ENCODE results near the gene TMEM63A. TPM values are rescaled to one million over a fixed set of nuclear protein-coding genes. Genes with fewer than 3 reads are reported as not detected.
"Not testable (repeated sequence)": the region's sequence is repeated elsewhere in the genome, so short reads cannot be mapped to it uniquely, and the experiment has no call there.

Gene TMEM63A
- polyA plus RNA-seq, 2 of the 4 experiments (the other 2 are of a cell fraction) = 7.5 to 9.5 TPM

- CTCF ChIA-PET = interaction anchor here (0.6 to 1.6 kb wide), 2 partner anchors 64 to 455 kb away, joined by 3 to 5 read pairs; no protein-coding TSS in a partner anchor
- H3K4me3 ChIP-seq; H3K9me3 ChIP-seq; H3K4me1 ChIP-seq; FAIRE-seq; POLR2A ChIA-PET; H3K4me2 ChIP-seq; ATAC-seq; H3K27ac ChIP-seq; DNase-seq (ENCODE audit: low read depth in 1 of 2, low spot score in 1 of 2): not testable (repeated sequence)
- WGBS (ENCODE audit: missing lambda C conversion rate) = 89% methylated on average over 3 of the region's 3 CpGs
These were observed 47.3 kb upstream of the TMEM63A start for GRCh38 chr1:225929462-225929861.

GRCh38 chr1:225928186-225929175, 46.3 kb upstream of the TMEM63A start:
- Histone ChIP-seq H3K4me2 (no peak overlapping the region), H3K4me3 (no peak overlapping the region), H3K4me1 (peaks cover 6% of the 10 kb centered on the region; the same call in 1 of the 3 replicates), H3K27ac (no peak overlapping the region), H3K9me3 (no peaks in the 10 kb centered on the region)
- DNase-seq (ENCODE audit: low read depth in 1 of 2, low spot score in 1 of 2) = no peak
- TF ChIP-seq PHF8 (IDR thresholded peaks at IDR 0.05; ENCODE audit: borderline replicate concordance, low read depth) = no peak
- TF ChIP-seq HOXB5 (CRISPR knock-in tag; IDR thresholded peaks at IDR 0.05) = no peak
- no peak for TF ChIP-seq TFCP2L1 (CRISPR knock-in tag; IDR thresholded peaks at IDR 0.05)
- no peak for TF ChIP-seq BHLHE40 (IDR thresholded peaks at IDR 0.05; ENCODE audit: low read depth, low read length)
- no peak for TF ChIP-seq POLR2A (IDR thresholded peaks at IDR 0.05; ENCODE audit: low read length)
- no peak for TF ChIP-seq NFE2L2 (conservative IDR thresholded peaks at IDR 0.05; ENCODE audit: low read length)
- TF ChIP-seq MAX (IDR thresholded peaks at IDR 0.05) = no peak
- no peak for TF ChIP-seq CHD4 (IDR thresholded peaks at IDR 0.05; ENCODE audit: borderline replicate concordance)
- no peak for TF ChIP-seq POLR2AphosphoS2 (conservative IDR thresholded peaks at IDR 0.05; ENCODE audit: low read length)
- TF ChIP-seq MAFK (IDR thresholded peaks at IDR 0.05; ENCODE audit: partially characterized antibody) = no peak
- no peak for TF ChIP-seq FOXS1 (CRISPR knock-in tag; IDR thresholded peaks at IDR 0.05)
- TF ChIP-seq GATA3 (IDR thresholded peaks at IDR 0.05; ENCODE audit: borderline replicate concordance) = no peak
- TF ChIP-seq RARB (CRISPR knock-in tag; IDR thresholded peaks at IDR 0.05) = no peak
- TF ChIP-seq KDM5A (IDR thresholded peaks at IDR 0.05) = no peak
- TF ChIP-seq CBX8 (IDR thresholded peaks at IDR 0.05) = no peak
- no peak for TF ChIP-seq JUNB (IDR thresholded peaks at IDR 0.05)
- no peak for TF ChIP-seq RFX5 (IDR thresholded peaks at IDR 0.05)
- no peak for TF ChIP-seq ZFP36 (IDR thresholded peaks at IDR 0.05; ENCODE audit: borderline replicate concordance, partially characterized antibody)
- TF ChIP-seq KDM1A (IDR thresholded peaks at IDR 0.05; ENCODE audit: low read depth) = no peak
- POLR2A ChIA-PET = no interaction called here
- ATAC-seq = no peak
- 79% methylated on average over 14 of the region's 14 CpGs for WGBS (ENCODE audit: missing lambda C conversion rate)
- CTCF ChIA-PET = interaction anchor here (1.1 to 1.9 kb wide), 3 partner anchors 17 to 454 kb away, joined by 3 to 5 read pairs (median 5); no protein-coding TSS in a partner anchor
- no peak for FAIRE-seq

GRCh38 chr1:225926551-225927113, 44.5 kb upstream of the TMEM63A start:
- ATAC-seq = no peak
- FAIRE-seq = no peak
- ChIA-PET CTCF (interaction anchor here (0.5 to 1.9 kb wide), 5 partner anchors 15 to 446 kb away, joined by 3 to 5 read pairs (median 4); no protein-coding TSS in a partner anchor), POLR2A (interaction anchor here (0.6 kb wide), 1 partner anchor 16 kb away, joined by 5 read pairs; no protein-coding TSS in a partner anchor)
- no peak overlapping the region for H3K4me2 ChIP-seq
- TF ChIP-seq EP300 (IDR thresholded peaks at IDR 0.05) (no peak), CBX8 (IDR thresholded peaks at IDR 0.05) (no peak), HMGXB4 (CRISPR knock-in tag; IDR thresholded peaks at IDR 0.05; ENCODE audit: borderline replicate concordance) (no peak), ZC3H11A (IDR thresholded peaks at IDR 0.05) (no peak), HOXB5 (CRISPR knock-in tag; IDR thresholded peaks at IDR 0.05) (no peak), SMC3 (IDR thresholded peaks at IDR 0.05) (no peak), POLR2A (IDR thresholded peaks at IDR 0.05; ENCODE audit: low read length) (no peak), KDM5A (IDR thresholded peaks at IDR 0.05) (no peak), FOSL2 (IDR thresholded peaks at IDR 0.05) (no peak), FOSL2 (CRISPR knock-in tag; IDR thresholded peaks at IDR 0.05) (no peak), NFE2L2 (conservative IDR thresholded peaks at IDR 0.05; ENCODE audit: low read length) (no peak), RCOR1 (IDR thresholded peaks at IDR 0.05; ENCODE audit: low read depth, low read length) (no peak), RAD21 (conservative IDR thresholded peaks at IDR 0.05 in 1 of 2, IDR thresholded peaks at IDR 0.05 in 1 of 2) (no peak), RNF2 (IDR thresholded peaks at IDR 0.05; ENCODE audit: borderline replicate concordance, low read depth) (no peak), MAX (IDR thresholded peaks at IDR 0.05) (no peak), FOXS1 (CRISPR knock-in tag; IDR thresholded peaks at IDR 0.05) (no peak), ESRRA (IDR thresholded peaks at IDR 0.05; ENCODE audit: borderline replicate concordance, low read length) (no peak), ZFP36 (IDR thresholded peaks at IDR 0.05; ENCODE audit: borderline replicate concordance, partially characterized antibody) (no peak)
- DNase-seq (ENCODE audit: low read depth in 1 of 2, low spot score in 1 of 2) = no peak
- no peaks in the 10 kb centered on the region for H3K9me3 ChIP-seq
- no peak overlapping the region for H3K27ac ChIP-seq
- H3K4me1 ChIP-seq = peaks cover 14% of the 10 kb centered on the region
- H3K4me3 ChIP-seq = no peak overlapping the region
- 93% methylated on average over 3 of the region's 3 CpGs for WGBS (ENCODE audit: missing lambda C conversion rate)
